Measurements from ENCODE around the gene ARHGEF39.

GRCh38 chr9:35659340-35659739 is 5.7 kb downstream of the ARHGEF39 start:
- TF ChIP-seq, protein P1, sequence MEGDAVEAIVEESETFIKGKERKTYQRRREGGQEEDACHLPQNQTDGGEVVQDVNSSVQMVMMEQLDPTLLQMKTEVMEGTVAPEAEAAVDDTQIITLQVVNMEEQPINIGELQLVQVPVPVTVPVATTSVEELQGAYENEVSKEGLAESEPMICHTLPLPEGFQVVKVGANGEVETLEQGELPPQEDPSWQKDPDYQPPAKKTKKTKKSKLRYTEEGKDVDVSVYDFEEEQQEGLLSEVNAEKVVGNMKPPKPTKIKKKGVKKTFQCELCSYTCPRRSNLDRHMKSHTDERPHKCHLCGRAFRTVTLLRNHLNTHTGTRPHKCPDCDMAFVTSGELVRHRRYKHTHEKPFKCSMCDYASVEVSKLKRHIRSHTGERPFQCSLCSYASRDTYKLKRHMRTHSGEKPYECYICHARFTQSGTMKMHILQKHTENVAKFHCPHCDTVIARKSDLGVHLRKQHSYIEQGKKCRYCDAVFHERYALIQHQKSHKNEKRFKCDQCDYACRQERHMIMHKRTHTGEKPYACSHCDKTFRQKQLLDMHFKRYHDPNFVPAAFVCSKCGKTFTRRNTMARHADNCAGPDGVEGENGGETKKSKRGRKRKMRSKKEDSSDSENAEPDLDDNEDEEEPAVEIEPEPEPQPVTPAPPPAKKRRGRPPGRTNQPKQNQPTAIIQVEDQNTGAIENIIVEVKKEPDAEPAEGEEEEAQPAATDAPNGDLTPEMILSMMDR (IDR thresholded peaks at IDR 0.05): no peak
- TF ChIP-seq ZFX (IDR thresholded peaks at IDR 0.05; ENCODE audit: borderline replicate concordance): no peak

Measured in 22Rv1 (cell line).